ENCODE results near the gene COMP.

DNA sequence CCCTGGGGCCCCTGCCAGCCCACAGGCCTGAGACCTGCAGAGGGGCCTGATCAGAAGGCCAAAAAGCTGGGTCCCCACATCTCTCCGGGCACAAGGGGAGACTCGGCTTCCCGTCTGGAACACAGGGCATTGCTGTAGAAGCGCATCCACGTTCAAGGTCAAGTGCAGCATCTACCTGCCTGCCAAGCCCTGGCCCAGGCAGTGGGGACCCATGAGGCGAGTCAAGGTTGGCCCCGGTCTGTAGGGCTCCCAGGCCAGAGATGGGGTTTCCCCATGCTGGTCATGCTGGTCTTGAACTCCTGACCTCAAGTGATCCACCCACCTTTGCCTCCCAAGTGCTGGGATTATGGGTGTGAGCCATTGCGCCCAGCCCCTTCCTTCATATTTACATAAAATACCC, 13.5 kb upstream of the COMP start:
- TF ChIP-seq, protein P1, sequence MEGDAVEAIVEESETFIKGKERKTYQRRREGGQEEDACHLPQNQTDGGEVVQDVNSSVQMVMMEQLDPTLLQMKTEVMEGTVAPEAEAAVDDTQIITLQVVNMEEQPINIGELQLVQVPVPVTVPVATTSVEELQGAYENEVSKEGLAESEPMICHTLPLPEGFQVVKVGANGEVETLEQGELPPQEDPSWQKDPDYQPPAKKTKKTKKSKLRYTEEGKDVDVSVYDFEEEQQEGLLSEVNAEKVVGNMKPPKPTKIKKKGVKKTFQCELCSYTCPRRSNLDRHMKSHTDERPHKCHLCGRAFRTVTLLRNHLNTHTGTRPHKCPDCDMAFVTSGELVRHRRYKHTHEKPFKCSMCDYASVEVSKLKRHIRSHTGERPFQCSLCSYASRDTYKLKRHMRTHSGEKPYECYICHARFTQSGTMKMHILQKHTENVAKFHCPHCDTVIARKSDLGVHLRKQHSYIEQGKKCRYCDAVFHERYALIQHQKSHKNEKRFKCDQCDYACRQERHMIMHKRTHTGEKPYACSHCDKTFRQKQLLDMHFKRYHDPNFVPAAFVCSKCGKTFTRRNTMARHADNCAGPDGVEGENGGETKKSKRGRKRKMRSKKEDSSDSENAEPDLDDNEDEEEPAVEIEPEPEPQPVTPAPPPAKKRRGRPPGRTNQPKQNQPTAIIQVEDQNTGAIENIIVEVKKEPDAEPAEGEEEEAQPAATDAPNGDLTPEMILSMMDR (optimal IDR thresholded peaks at IDR 0.05 in 1 of 3, IDR thresholded peaks at IDR 0.05 in 1 of 3, conservative IDR thresholded peaks at IDR 0.05 in 1 of 3; ENCODE audit: extremely low read depth in 1 of 3, insufficient read depth in 2 of 3, low read length in 3 of 3): no peak
- TF ChIP-seq EZH2 (IDR thresholded peaks at IDR 0.05; ENCODE audit: low read length): no peak
